ENCODE measurements around the gene POMGNT1. TPM values are rescaled to one million over a fixed set of nuclear protein-coding genes. Genes with fewer than 3 reads are reported as not detected.

POMGNT1 gene
- total and polyA plus RNA-seq, 12 donors, result 74.3 to 164 (median 142) TPM

DNA sequence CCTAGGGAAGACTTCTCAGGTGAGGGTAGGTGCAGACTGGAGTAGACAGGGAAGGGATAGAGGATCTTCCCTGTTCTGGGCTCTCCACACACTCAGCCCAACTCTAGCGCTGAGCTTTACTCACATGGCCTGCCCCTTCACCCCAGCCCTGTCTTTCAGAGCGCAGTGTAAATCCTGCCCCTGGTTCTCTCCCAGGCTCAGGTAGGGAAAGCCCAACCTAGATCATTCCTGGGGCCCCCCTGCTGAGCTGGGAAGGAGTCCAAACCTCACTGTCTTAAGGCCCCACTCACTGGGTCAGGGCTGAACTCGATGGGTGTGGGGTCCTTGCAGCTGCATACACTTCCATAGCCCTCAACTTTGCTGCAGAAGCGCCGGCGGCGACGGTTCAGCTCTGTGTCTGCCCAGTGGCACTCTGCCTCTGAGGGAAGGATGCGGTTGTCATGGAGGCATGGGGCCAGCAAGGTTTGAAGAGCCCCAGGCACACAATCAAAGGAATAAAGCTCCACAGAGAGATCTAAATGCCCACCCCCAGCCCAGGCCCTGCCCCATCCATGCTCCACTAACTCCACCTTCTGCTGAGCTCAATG lies 4.2 kb downstream of the POMGNT1 start:
- DNase-seq (no peak), ATAC-seq (no peak)
- Histone ChIP-seq H3K27me3 (no peaks in the 10 kb centered on the region), H3K4me1 (peaks cover 13 to 46% (median 32%) of the 10 kb centered on the region in 9 donors), H3K36me3 (peaks cover 0 to 80% (median 41%) of the 10 kb centered on the region in 9 donors), H3K9me3 (no peaks in the 10 kb centered on the region), H3K27ac (peak overlapping the region in 5 of 10 donors; percentile 12 to 65 (median 28)), H3K4me3 (no peak overlapping the region)
- WGBS, 2 donors, result 85 to 93% methylated on average over 9 of the region's 9 CpGs
- TF ChIP-seq, protein P1, sequence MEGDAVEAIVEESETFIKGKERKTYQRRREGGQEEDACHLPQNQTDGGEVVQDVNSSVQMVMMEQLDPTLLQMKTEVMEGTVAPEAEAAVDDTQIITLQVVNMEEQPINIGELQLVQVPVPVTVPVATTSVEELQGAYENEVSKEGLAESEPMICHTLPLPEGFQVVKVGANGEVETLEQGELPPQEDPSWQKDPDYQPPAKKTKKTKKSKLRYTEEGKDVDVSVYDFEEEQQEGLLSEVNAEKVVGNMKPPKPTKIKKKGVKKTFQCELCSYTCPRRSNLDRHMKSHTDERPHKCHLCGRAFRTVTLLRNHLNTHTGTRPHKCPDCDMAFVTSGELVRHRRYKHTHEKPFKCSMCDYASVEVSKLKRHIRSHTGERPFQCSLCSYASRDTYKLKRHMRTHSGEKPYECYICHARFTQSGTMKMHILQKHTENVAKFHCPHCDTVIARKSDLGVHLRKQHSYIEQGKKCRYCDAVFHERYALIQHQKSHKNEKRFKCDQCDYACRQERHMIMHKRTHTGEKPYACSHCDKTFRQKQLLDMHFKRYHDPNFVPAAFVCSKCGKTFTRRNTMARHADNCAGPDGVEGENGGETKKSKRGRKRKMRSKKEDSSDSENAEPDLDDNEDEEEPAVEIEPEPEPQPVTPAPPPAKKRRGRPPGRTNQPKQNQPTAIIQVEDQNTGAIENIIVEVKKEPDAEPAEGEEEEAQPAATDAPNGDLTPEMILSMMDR (IDR thresholded peaks at IDR 0.05), result no peak
- intact Hi-C loops (cut with DNase I), result no loop called here

DNA sequence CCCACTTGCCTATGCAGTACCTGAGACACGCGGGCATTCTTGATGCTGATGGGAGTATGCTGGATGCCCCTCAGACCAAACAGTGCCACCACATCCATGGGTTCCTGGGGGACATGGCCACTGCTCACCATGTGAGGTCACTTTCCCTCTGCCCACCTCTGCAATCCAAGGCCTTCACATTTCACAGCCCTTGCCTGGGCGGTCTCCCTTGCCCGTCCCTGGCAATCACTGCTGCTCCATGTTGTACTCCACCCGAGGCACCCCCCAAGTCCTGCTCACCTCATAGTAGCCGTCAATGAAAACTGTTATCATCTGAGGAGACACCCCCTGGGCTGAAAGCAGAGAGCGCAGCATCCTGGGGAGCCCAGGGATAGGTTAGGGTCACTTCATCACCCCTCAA lies 4.9 kb downstream of the POMGNT1 start:
- 96% methylated on average over 7 of the region's 7 CpGs for WGBS, 2 donors
- TF ChIP-seq, protein P1 (IDR thresholded peaks at IDR 0.05), result no peak
- no peak for DNase-seq
- no peak for ATAC-seq
- no peak overlapping the region for H3K4me3 ChIP-seq
- H3K9me3 ChIP-seq, result no peaks in the 10 kb centered on the region
- intact Hi-C loops (cut with DNase I), result no loop called here
- peaks cover 13 to 48% (median 31%) of the 10 kb centered on the region in 9 donors for H3K4me1 ChIP-seq
- H3K27ac ChIP-seq, result no peak overlapping the region
- H3K36me3 ChIP-seq, result peaks cover 0 to 88% (median 43%) of the 10 kb centered on the region in 9 donors
- no peaks in the 10 kb centered on the region for H3K27me3 ChIP-seq

DNA sequence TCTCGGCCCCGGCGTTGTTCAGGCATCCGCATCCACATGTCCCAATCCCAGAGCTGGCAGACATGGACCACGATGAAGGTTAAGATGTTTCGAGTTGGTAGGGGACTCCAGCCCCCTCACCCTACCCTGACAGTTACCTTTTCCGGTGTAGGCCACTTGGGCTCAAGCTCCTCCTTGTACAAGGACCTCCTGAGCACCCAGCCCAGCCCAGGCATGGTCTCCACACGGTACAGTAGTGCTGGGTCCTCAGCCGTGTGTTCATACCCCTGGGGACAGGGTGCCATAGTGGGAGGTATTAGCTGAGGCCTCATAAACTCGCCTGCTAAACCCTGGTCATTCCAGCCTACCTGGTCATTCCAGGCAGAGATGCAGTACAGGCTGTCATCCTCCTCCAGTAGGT lies 6.1 kb downstream of the POMGNT1 start:
- ATAC-seq (no peak), DNase-seq (no peak)
- no peaks in the 10 kb centered on the region for H3K9me3 ChIP-seq
- TF ChIP-seq, protein P1 (IDR thresholded peaks at IDR 0.05), result no peak
- WGBS, 2 donors, result 93 to 94% methylated on average over 10 of the region's 10 CpGs
- no peak overlapping the region for H3K27ac ChIP-seq
- H3K27me3 ChIP-seq, result no peaks in the 10 kb centered on the region
- intact Hi-C loops (cut with DNase I), result no loop called here
- peaks cover 0 to 98% (median 43%) of the 10 kb centered on the region in 9 donors for H3K36me3 ChIP-seq
- no peak overlapping the region for H3K4me3 ChIP-seq
- H3K4me1 ChIP-seq, result peaks cover 7 to 51% (median 29%) of the 10 kb centered on the region in 9 donors

DNA sequence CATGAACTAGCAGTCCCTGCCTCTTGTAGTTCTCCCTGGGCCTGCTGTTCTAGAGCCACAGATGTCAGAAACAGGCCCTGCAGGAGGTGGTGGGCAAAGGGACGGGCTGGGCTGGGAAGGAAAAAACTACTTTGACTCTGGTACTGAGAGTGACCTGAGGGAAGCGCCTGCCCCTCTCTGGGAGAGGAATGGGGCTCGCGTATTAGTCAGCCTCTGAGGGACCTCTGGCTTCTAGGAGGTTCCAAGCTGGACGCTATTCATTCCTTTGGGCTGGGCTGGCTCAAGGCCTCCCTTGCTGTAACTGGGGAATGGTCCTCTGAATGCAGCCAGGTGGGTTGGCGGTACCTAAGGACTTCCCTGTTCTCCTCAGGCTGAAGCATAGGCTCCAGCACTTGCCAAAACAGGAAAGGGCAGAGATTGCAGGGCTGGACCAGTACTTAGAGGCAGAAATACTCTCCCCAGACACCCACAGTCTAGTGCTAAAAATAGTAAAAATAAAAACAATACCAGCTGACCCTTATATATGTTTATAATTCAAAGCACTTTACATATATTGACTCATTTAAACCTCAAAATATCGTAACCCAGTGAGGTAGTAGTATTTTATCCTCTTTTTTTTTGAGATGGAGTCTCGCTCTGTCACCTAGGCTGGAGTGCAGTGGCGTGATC lies 7.1 kb downstream of the POMGNT1 start:
- intact Hi-C loops (cut with DNase I), result no loop called here
- Histone ChIP-seq H3K27me3 (no peaks in the 10 kb centered on the region), H3K4me1 (peaks cover 2 to 43% (median 19%) of the 10 kb centered on the region in 9 donors), H3K9me3 (no peaks in the 10 kb centered on the region), H3K4me3 (no peak overlapping the region), H3K27ac (no peak overlapping the region), H3K36me3 (peaks cover 0 to 88% (median 43%) of the 10 kb centered on the region in 9 donors)
- TF ChIP-seq, protein P1 (IDR thresholded peaks at IDR 0.05), result no peak
- ATAC-seq (no peak), DNase-seq (no peak)
- WGBS, 2 donors, result 91 to 93% methylated on average over 9 of the region's 9 CpGs

Data from heart right ventricle (tissue), 16 donors.